Measurements from ENCODE around the gene BIN2. TPM values are rescaled to one million over a fixed set of nuclear protein-coding genes. Genes with fewer than 3 reads are reported as not detected.
A peak's percentile ranks its signal among the peaks of the same experiment; 100 is the strongest.

BIN2 gene
- total and polyA plus RNA-seq, 9 of the 15 experiments (the other 6 are each of a cell fraction or from before 2014, with no cell fraction given), result 0.04 to 0.39 (median 0.25) TPM; not detected in 1

- TF ChIP-seq HMGXB4 (CRISPR knock-in tag; IDR thresholded peaks at IDR 0.05), result no peak
- TF ChIP-seq ZNF124 (CRISPR knock-in tag; IDR thresholded peaks at IDR 0.05), result no peak
- TF ChIP-seq, protein P1, sequence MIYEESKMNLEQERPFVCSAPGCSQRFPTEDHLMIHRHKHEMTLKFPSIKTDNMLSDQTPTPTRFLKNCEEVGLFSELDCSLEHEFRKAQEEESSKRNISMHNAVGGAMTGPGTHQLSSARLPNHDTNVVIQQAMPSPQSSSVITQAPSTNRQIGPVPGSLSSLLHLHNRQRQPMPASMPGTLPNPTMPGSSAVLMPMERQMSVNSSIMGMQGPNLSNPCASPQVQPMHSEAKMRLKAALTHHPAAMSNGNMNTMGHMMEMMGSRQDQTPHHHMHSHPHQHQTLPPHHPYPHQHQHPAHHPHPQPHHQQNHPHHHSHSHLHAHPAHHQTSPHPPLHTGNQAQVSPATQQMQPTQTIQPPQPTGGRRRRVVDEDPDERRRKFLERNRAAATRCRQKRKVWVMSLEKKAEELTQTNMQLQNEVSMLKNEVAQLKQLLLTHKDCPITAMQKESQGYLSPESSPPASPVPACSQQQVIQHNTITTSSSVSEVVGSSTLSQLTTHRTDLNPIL (CRISPR knock-in tag; IDR thresholded peaks at IDR 0.05), result no peak
- TF ChIP-seq DMBX1 (CRISPR knock-in tag; IDR thresholded peaks at IDR 0.05; ENCODE audit: borderline replicate concordance), result peak; percentile 47
- no peak for TF ChIP-seq SIN3B (IDR thresholded peaks at IDR 0.05; ENCODE audit: low read depth)
- TF ChIP-seq, protein P2, sequence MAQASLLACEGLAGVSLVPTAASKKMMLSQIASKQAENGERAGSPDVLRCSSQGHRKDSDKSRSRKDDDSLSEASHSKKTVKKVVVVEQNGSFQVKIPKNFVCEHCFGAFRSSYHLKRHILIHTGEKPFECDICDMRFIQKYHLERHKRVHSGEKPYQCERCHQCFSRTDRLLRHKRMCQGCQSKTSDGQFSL (CRISPR knock-in tag; IDR thresholded peaks at IDR 0.05), result no peak
- TF ChIP-seq, protein P2 (tag; IDR thresholded peaks at IDR 0.05), result no peak
- no peak for TF ChIP-seq ZNF586 (CRISPR knock-in tag; conservative IDR thresholded peaks at IDR 0.05)
- TF ChIP-seq CTBP1 (IDR thresholded peaks at IDR 0.05; ENCODE audit: borderline replicate concordance), result peak; percentile 81
- TF ChIP-seq NFRKB (IDR thresholded peaks at IDR 0.05; ENCODE audit: low read depth), result peak; percentile 95
- no peak for TF ChIP-seq ZMIZ1 (IDR thresholded peaks at IDR 0.05; ENCODE audit: low read depth in 2 of 2, low read length in 2 of 2)
- TF ChIP-seq SMAD1 (IDR thresholded peaks at IDR 0.05; ENCODE audit: low read depth, low read length, partially characterized antibody), result no peak
- TF ChIP-seq ZBTB12 (CRISPR knock-in tag; IDR thresholded peaks at IDR 0.05), result no peak
- no peak for TF ChIP-seq NFIX (CRISPR knock-in tag; IDR thresholded peaks at IDR 0.05; ENCODE audit: low read depth)
- TF ChIP-seq PRMT5 (CRISPR knock-in tag; IDR thresholded peaks at IDR 0.05), result no peak
- TF ChIP-seq ZNF311 (CRISPR knock-in tag; IDR thresholded peaks at IDR 0.05), result no peak
- no peak for TF ChIP-seq MED1 (CRISPR knock-in tag; IDR thresholded peaks at IDR 0.05; ENCODE audit: borderline replicate concordance)
- no peak for TF ChIP-seq STAT5A (IDR thresholded peaks at IDR 0.05; ENCODE audit: borderline replicate concordance, low read length)
- TF ChIP-seq LARP7 (IDR thresholded peaks at IDR 0.05), result peak; percentile 88; the same call in 1 of the 2 replicates
- peak; percentile 16; the same call in 1 of the 2 replicates for TF ChIP-seq DIDO1 (tag; IDR thresholded peaks at IDR 0.05; ENCODE audit: low read depth)
Observed at GRCh38 chr12:51326698-51327439, 2.9 kb upstream of the BIN2 start (continued).

Measured in K562 (cell line).